HG02623 (cell line): ENCODE measurements around the gene SLCO2B1.

Experiments used
- ATAC-seq: cut with Tn5 transposase; IDR thresholded peaks from one replicate; pipeline ENCODE4 v1.9.1; 2021; ENCODE audit warnings: moderate library complexity; ENCODE audit not compliant: unreplicated experiment

The SLCO2B1 gene

GRCh38 chr11:75145196-75145971 lies 5.5 kb upstream of the SLCO2B1 start:
- ATAC-seq = no peak

- ATAC-seq = no peak
Measured at GRCh38 chr11:75145972-75146519, 4.9 kb upstream of the SLCO2B1 start.

GRCh38 chr11:75146711-75147110 lies 4.2 kb upstream of the SLCO2B1 start:
- ATAC-seq = no peak

GRCh38 chr11:75147191-75147874 lies 3.6 kb upstream of the SLCO2B1 start:
- ATAC-seq = no peak

- no peak for ATAC-seq
Measured at GRCh38 chr11:75147875-75148263, 3.0 kb upstream of the SLCO2B1 start.

- ATAC-seq = no peak
Measured at GRCh38 chr11:75148436-75148983, 2.4 kb upstream of the SLCO2B1 start.

GRCh38 chr11:75149766-75150465 lies 991 bp upstream of the SLCO2B1 start:
- ATAC-seq = no peak

GRCh38 chr11:75151346-75152047 lies 590 bp downstream of the SLCO2B1 start:
- ATAC-seq = no peak

GRCh38 chr11:75152090-75152489 lies 1.2 kb downstream of the SLCO2B1 start:
- ATAC-seq = no peak

GRCh38 chr11:75152651-75153427 lies 1.9 kb downstream of the SLCO2B1 start:
- ATAC-seq = no peak

- ATAC-seq = no peak
Measured at GRCh38 chr11:75154646-75155569, 4.0 kb downstream of the SLCO2B1 start.

- ATAC-seq = no peak
Measured at GRCh38 chr11:75155570-75156422, 4.9 kb downstream of the SLCO2B1 start.

- no peak for ATAC-seq
Measured at GRCh38 chr11:75158241-75158640, 7.3 kb downstream of the SLCO2B1 start.

- no peak for ATAC-seq
Measured at GRCh38 chr11:75158696-75159150, 7.8 kb downstream of the SLCO2B1 start.

GRCh38 chr11:75159151-75159953 lies 8.4 kb downstream of the SLCO2B1 start:
- no peak for ATAC-seq

GRCh38 chr11:75160220-75160757 lies 9.4 kb downstream of the SLCO2B1 start:
- no peak for ATAC-seq

GRCh38 chr11:75160880-75161279 lies 10.0 kb downstream of the SLCO2B1 start:
- ATAC-seq = no peak
